Measurements from ENCODE around the gene NT5DC2. TPM values are rescaled to one million over a fixed set of nuclear protein-coding genes. Genes with fewer than 3 reads are reported as not detected.

Gene NT5DC2
- total and polyA plus RNA-seq, 10 of the 15 experiments (the other 5 are each of a cell fraction or from before 2014, with no cell fraction given) = 21.6 to 135 (median 66.8) TPM

DNA sequence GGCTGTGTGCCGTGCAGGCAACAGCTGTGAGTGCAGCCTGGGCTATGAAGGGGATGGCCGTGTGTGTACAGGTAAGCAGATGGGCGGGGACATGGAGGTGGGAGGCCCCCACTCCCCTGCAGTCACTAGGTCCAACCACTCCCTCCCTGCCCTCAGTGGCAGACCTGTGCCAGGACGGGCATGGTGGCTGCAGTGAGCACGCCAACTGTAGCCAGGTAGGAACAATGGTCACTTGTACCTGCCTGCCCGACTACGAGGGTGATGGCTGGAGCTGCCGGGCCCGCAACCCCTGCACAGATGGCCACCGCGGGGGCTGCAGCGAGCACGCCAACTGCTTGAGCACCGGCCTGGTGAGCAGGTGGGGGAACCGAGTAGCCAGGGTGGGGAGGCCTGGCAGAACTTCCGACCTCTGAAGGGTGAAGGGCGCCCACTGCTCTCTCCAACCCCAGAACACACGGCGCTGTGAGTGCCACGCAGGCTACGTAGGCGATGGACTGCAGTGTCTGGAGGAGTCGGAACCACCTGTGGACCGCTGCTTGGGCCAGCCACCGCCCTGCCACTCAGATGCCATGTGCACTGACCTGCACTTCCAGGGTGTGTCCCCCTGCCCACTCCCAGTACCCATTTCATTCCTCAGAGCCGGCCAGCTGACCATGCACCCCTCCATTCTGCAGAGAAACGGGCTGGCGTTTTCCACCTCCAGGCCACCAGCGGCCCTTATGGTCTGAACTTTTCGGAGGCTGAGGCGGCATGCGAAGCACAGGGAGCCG is 11.6 kb downstream of the NT5DC2 start:
- no peaks in the 10 kb centered on the region for H3K9me3 ChIP-seq (replicated peaks; ENCODE audit: control insufficient read depth, insufficient read depth, low read length)
- 86% methylated on average over 33 of the region's 33 CpGs for WGBS (ENCODE audit: insufficient coverage, insufficient replicate concordance, low lambda C conversion rate, missing lambda C conversion rate)
- no peaks in the 10 kb centered on the region for H3K79me2 ChIP-seq (ENCODE audit: control insufficient read depth, insufficient read depth, low read length)
- TF ChIP-seq MTA3 (IDR thresholded peaks at IDR 0.05; ENCODE audit: borderline replicate concordance, low read length) (no peak), CBX3 (IDR thresholded peaks at IDR 0.05; ENCODE audit: borderline replicate concordance, low read depth) (no peak), RAD51 (IDR thresholded peaks at IDR 0.05) (no peak), SRF (IDR thresholded peaks at IDR 0.05; ENCODE audit: low read depth in 2 of 2, low read length in 2 of 2) (no peak), ZNF207 (IDR thresholded peaks at IDR 0.05; ENCODE audit: borderline replicate concordance) (no peak), POLR2A (IDR thresholded peaks at IDR 0.05; ENCODE audit: low read depth, low read length) (no peak)
- TF ChIP-seq, protein P1, sequence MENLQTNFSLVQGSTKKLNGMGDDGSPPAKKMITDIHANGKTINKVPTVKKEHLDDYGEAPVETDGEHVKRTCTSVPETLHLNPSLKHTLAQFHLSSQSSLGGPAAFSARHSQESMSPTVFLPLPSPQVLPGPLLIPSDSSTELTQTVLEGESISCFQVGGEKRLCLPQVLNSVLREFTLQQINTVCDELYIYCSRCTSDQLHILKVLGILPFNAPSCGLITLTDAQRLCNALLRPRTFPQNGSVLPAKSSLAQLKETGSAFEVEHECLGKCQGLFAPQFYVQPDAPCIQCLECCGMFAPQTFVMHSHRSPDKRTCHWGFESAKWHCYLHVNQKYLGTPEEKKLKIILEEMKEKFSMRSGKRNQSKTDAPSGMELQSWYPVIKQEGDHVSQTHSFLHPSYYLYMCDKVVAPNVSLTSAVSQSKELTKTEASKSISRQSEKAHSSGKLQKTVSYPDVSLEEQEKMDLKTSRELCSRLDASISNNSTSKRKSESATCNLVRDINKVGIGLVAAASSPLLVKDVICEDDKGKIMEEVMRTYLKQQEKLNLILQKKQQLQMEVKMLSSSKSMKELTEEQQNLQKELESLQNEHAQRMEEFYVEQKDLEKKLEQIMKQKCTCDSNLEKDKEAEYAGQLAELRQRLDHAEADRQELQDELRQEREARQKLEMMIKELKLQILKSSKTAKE (IDR thresholded peaks at IDR 0.05; ENCODE audit: low read depth, poor library complexity, severe bottlenecking) = no peak
- TF ChIP-seq, protein P2, sequence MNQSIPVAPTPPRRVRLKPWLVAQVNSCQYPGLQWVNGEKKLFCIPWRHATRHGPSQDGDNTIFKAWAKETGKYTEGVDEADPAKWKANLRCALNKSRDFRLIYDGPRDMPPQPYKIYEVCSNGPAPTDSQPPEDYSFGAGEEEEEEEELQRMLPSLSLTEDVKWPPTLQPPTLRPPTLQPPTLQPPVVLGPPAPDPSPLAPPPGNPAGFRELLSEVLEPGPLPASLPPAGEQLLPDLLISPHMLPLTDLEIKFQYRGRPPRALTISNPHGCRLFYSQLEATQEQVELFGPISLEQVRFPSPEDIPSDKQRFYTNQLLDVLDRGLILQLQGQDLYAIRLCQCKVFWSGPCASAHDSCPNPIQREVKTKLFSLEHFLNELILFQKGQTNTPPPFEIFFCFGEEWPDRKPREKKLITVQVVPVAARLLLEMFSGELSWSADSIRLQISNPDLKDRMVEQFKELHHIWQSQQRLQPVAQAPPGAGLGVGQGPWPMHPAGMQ (IDR thresholded peaks at IDR 0.05; ENCODE audit: borderline replicate concordance) = no peak
- ChIA-PET CTCF (no interaction called here), RAD21 (ENCODE audit: unreplicated experiment) (no interaction called here), POLR2A (no interaction called here), SMC1A (ENCODE audit: uncharacterized antibody, unreplicated experiment) (no interaction called here)
- FAIRE-seq (no peak), DNase-seq (ENCODE audit: low read depth, low spot score) (no peak), ATAC-seq (no peak; the same call in 2 of the 3 replicates)
- no peak overlapping the region for H3K4me2 ChIP-seq (ENCODE audit: control insufficient read depth, insufficient read depth)
- peaks cover 0 to 4% of the 10 kb centered on the region in 2 experiments; a peak in 2 of 4 replicates for H3K36me3 ChIP-seq (ENCODE audit: control insufficient read depth in 2 of 2, insufficient read depth in 2 of 2, low read length in 1 of 2)
- H3K4me1 ChIP-seq (ENCODE audit: control insufficient read depth, insufficient read depth, low read length) = no peaks in the 10 kb centered on the region
- no peak overlapping the region for H3K27ac ChIP-seq (ENCODE audit: control insufficient read depth, insufficient read depth)
- BruUV-seq (replicated peaks) = no TSS peak
- no peak overlapping the region for H3K9ac ChIP-seq (ENCODE audit: control insufficient read depth, insufficient read depth, low read length)
- intact Hi-C loops (cut with micrococcal nuclease; ENCODE audit: unreplicated experiment) (no loop called here), in situ Hi-C loops (cut with MboI) (no loop called here)
- no peaks in the 10 kb centered on the region for H4K20me1 ChIP-seq (ENCODE audit: control insufficient read depth, insufficient read depth)
- no peaks in the 10 kb centered on the region for H3K27me3 ChIP-seq (replicated peaks in 1 of 2; ENCODE audit: control insufficient read depth in 2 of 2, insufficient read depth in 2 of 2, low read length in 1 of 2)
- no peak overlapping the region for H3K4me3 ChIP-seq
- no peak overlapping the region for H2AFZ ChIP-seq (ENCODE audit: control insufficient read depth, low read depth, low read length)
